PC-3 (cell line): ENCODE measurements around the gene MYL12B. TPM values are rescaled to one million over a fixed set of nuclear protein-coding genes. Genes with fewer than 3 reads are reported as not detected.

ENCODE experiments used
- ATAC-seq: fragments of 200-7000 bp; cut with Tn5 transposase; 2 replicates; pipeline ENCODE4 v1.9.1; 2020; ENCODE audit warnings: mild to moderate bottlenecking, moderate library complexity
- BruUV-seq: library from RNA; stranded (reverse); fragments of 400-500 nt; replicated peaks from 2 replicates; lab custom pipeline; 2021; lab: Mats Ljungman, UMichigan
- CTCF ChIA-PET: fragments of 300-600 bp; sonication (Branson Sonifier 250); formaldehyde crosslinking; loops from one replicate; lab custom pipeline; 2022; ENCODE audit warnings: antibody characterized with exemption; lab: Charles Lee
- POLR2A ChIA-PET: fragments of 300-600 bp; sonication (Branson Sonifier 250); formaldehyde crosslinking; loops from one replicate; lab custom pipeline; 2022; ENCODE audit warnings: antibody characterized with exemption; ENCODE audit not compliant: unreplicated experiment; lab: Charles Lee
- DNase-seq: peaks from one replicate; pipeline ENCODE4 v3.0.0-alpha.2; 2015
- H2AFZ ChIP-seq: fragments of 300-600 bp; sonication (generic); 2 replicates; pipeline ENCODE4 v1.6.0; 2016; ENCODE audit warnings: antibody characterized with exemption, low read length
- H3F3A ChIP-seq: fragments of 300-600 bp; sonication (generic); one replicate; pipeline ENCODE4 v1.6.0; 2017; ENCODE audit warnings: antibody characterized with exemption, low read length, control low read depth, mild to moderate bottlenecking; ENCODE audit not compliant: unreplicated experiment
- H3K27ac ChIP-seq: fragments of 300-600 bp; sonication (generic); 2 replicates; pipeline ENCODE4 v1.5.1; 2016; ENCODE audit warnings: mild to moderate bottlenecking, low read length
- H3K27me3 ChIP-seq: fragments of 300-600 bp; sonication (generic); 2 replicates; pipeline ENCODE4 v1.6.1; 2016; ENCODE audit warnings: low read length, mixed read lengths
- H3K36me3 ChIP-seq: fragments of 300-600 bp; sonication (generic); 2 replicates; pipeline ENCODE4 v1.6.1; 2016; ENCODE audit warnings: low read depth, mixed run types, low read length, mixed read lengths
- H3K4me1 ChIP-seq: fragments of 300-600 bp; sonication (generic); 2 replicates; pipeline ENCODE4 v1.5.1; 2016; ENCODE audit warnings: low read length; ENCODE audit not compliant: insufficient read depth
- H3K4me2 ChIP-seq: fragments of 300-600 bp; sonication (generic); 2 replicates; pipeline ENCODE4 v1.6.0; 2016; ENCODE audit warnings: low read length
- H3K4me3 ChIP-seq: fragments of 300-600 bp; sonication (generic); 2 replicates; pipeline ENCODE4 v1.5.1; 2016; ENCODE audit warnings: mild to moderate bottlenecking, low read length, mixed read lengths
- H3K79me2 ChIP-seq: fragments of 300-600 bp; sonication (generic); 2 replicates; pipeline ENCODE4 v1.6.1; 2017; ENCODE audit warnings: low read length, mixed read lengths
- H3K9ac ChIP-seq: fragments of 300-600 bp; sonication (generic); 2 replicates; pipeline ENCODE4 v1.6.0; 2016; ENCODE audit warnings: mild to moderate bottlenecking, low read length
- H3K9me2 ChIP-seq: fragments of 300-600 bp; sonication (generic); replicated peaks from 2 replicates; pipeline ENCODE4 v1.6.1; 2016; ENCODE audit warnings: mixed run types, low read length, mixed read lengths
- H3K9me3 ChIP-seq: fragments of 300-600 bp; sonication (generic); 2 replicates; pipeline ENCODE4 v1.6.1; 2016; ENCODE audit warnings: low read length, mixed read lengths
- H4K20me1 ChIP-seq: fragments of 300-600 bp; sonication (generic); 2 replicates; pipeline ENCODE4 v1.6.1; 2016; ENCODE audit warnings: low read length, mixed read lengths
- EZH2 ChIP-seq: fragments of 300-600 bp; sonication (generic); IDR thresholded peaks from one replicate; pipeline ENCODE4 v1.6.1; 2017; ENCODE audit warnings: antibody characterized with exemption, mild to moderate bottlenecking, low read length; ENCODE audit not compliant: unreplicated experiment
- EZH2phosphoT487 ChIP-seq: fragments of 300-600 bp; sonication (generic); IDR thresholded peaks from 2 replicates; pipeline ENCODE4 v1.6.1; 2018; ENCODE audit warnings: mild to moderate bottlenecking, antibody characterized with exemption, low read length, borderline replicate concordance
- intact Hi-C: fragments of 100-400 bp; cut with micrococcal nuclease; formaldehyde crosslinking; loops from 2 replicates; pipeline ENCODE4 v1.9.0; 2023
- total RNA-seq: library from RNA; depleted of rRNA; stranded (reverse); fragments of >200 nt; gene quantifications from 2 replicates; pipeline ENCODE4 v1.2.3, GENCODE V29; 2014
- TF ChIP-seq, protein P1 (sequence below): fragments of 300-600 bp; sonication (generic); conservative IDR thresholded peaks from 2 replicates; pipeline ENCODE4 v1.5.1; 2017; ENCODE audit warnings: antibody characterized with exemption, low read depth, mild to moderate bottlenecking, low read length

Gene MYL12B
- total RNA-seq, 1 experiment from 2014 or later, result 308 TPM

DNA sequence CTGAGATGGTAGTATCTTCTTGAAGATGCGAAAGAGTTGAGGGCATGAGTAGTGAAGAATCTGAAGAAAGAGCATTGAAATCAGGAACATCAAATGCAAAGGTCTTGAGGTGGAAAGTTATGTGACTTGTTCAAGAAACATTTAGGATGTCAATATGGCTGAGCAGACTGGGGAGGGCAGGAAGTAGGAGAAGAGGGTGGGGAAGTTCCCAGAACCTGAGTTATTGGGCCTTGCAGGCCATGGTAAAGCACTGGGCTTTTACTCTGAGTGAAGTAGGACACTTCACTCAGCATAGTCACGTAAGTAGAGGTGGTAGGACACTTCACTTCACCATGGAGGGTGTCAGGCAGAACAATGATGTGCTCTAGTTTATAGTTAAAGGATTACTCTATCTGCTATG, 26.1 kb upstream of the MYL12B start:
- intact Hi-C loops, result no loop called here
- Histone ChIP-seq H2AFZ (no peak overlapping the region), H3K27me3 (no peaks in the 10 kb centered on the region), H3K36me3 (no peaks in the 10 kb centered on the region), H3K4me2 (no peak overlapping the region), H4K20me1 (no peaks in the 10 kb centered on the region), H3K9ac (no peak overlapping the region), H3K4me1 (peaks cover 13% of the 10 kb centered on the region), H3K9me2 (no peaks in the 10 kb centered on the region), H3K4me3 (no peak overlapping the region), H3K79me2 (no peaks in the 10 kb centered on the region), H3K27ac (no peak overlapping the region), H3F3A (no peaks in the 10 kb centered on the region), H3K9me3 (no peaks in the 10 kb centered on the region)
- TF ChIP-seq, protein P1, sequence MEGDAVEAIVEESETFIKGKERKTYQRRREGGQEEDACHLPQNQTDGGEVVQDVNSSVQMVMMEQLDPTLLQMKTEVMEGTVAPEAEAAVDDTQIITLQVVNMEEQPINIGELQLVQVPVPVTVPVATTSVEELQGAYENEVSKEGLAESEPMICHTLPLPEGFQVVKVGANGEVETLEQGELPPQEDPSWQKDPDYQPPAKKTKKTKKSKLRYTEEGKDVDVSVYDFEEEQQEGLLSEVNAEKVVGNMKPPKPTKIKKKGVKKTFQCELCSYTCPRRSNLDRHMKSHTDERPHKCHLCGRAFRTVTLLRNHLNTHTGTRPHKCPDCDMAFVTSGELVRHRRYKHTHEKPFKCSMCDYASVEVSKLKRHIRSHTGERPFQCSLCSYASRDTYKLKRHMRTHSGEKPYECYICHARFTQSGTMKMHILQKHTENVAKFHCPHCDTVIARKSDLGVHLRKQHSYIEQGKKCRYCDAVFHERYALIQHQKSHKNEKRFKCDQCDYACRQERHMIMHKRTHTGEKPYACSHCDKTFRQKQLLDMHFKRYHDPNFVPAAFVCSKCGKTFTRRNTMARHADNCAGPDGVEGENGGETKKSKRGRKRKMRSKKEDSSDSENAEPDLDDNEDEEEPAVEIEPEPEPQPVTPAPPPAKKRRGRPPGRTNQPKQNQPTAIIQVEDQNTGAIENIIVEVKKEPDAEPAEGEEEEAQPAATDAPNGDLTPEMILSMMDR, result no peak
- TF ChIP-seq EZH2, result no peak
- TF ChIP-seq EZH2phosphoT487, result no peak
- ATAC-seq, result no peak
- BruUV-seq, result no TSS peak
- CTCF ChIA-PET, result no interaction called here
- POLR2A ChIA-PET, result no interaction called here
- DNase-seq, result no peak

DNA sequence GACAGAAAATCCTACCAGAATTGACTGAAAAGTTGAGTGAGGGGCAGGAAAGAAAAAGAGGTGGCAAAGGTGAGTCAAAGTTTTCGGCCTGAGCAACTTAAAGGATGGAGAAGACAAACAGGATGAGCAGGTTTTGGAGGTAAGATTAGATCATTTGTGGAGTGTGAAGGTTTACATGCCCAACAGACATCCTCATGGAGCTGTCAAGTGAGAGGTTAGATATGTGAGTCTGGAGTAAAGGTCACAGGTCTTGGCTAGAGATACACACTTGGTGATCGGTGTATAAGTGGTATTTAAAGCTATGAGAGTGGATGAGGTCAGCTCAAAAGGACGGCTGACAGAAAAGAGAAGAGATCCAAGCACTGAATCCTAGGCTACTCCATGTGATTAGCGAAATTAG, 25.5 kb upstream of the MYL12B start:
- TF ChIP-seq, protein P1, result no peak
- no peak for TF ChIP-seq EZH2phosphoT487
- no peak for TF ChIP-seq EZH2
- Histone ChIP-seq H3K4me1 (peaks cover 13% of the 10 kb centered on the region), H3F3A (no peaks in the 10 kb centered on the region), H3K79me2 (no peaks in the 10 kb centered on the region), H3K27me3 (no peaks in the 10 kb centered on the region), H3K4me2 (peak overlapping the region; percentile 11; the same call in 1 of the 2 replicates), H3K27ac (no peak overlapping the region), H3K9me3 (no peaks in the 10 kb centered on the region), H3K9me2 (no peaks in the 10 kb centered on the region), H3K9ac (no peak overlapping the region), H3K4me3 (no peak overlapping the region), H3K36me3 (no peaks in the 10 kb centered on the region), H2AFZ (no peak overlapping the region), H4K20me1 (no peaks in the 10 kb centered on the region)
- intact Hi-C loops, result no loop called here
- no TSS peak for BruUV-seq
- ATAC-seq (peak; percentile 46), DNase-seq (peak; percentile 74)
- ChIA-PET POLR2A (no interaction called here), CTCF (interaction anchor here (0.6 kb wide), 1 partner anchor 49 kb away, joined by 5 read pairs; no protein-coding TSS in a partner anchor)

DNA sequence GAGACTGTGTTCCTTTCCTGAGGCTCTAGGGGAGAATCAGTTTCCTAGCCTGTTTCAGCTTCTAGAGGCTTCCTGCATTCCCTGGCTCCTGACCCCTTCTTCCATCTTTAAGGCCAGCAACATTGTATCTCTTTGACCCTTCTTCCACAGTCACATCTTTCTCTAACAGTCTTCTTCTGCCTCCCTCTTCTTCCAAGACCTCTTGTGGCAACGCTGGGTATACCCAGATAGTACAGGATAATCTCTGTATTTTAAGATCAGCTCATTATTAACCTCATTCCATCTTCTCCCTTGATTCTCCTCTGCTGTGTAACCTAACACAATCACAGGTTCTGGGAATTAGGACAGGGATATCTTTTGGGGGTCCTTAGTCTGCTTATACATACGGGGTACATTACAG, 23.2 kb upstream of the MYL12B start:
- H3K79me2 ChIP-seq, result no peaks in the 10 kb centered on the region
- TF ChIP-seq, protein P1, result peak; percentile 51; the same call in 1 of the 2 replicates
- no peak for TF ChIP-seq EZH2
- no peaks in the 10 kb centered on the region for H3K36me3 ChIP-seq
- H3F3A ChIP-seq, result no peaks in the 10 kb centered on the region
- no peaks in the 10 kb centered on the region for H3K9me3 ChIP-seq
- peak; percentile 25 for DNase-seq
- H3K9ac ChIP-seq, result no peak overlapping the region
- no TSS peak for BruUV-seq
- no peak overlapping the region for H2AFZ ChIP-seq
- H3K4me1 ChIP-seq, result peaks cover 13% of the 10 kb centered on the region
- intact Hi-C loops, result loop anchor here (2.0 kb wide), 1 partner anchor 52 kb away; no protein-coding TSS in a partner anchor
- no peak overlapping the region for H3K4me2 ChIP-seq
- CTCF ChIA-PET, result interaction anchor here (0.5 to 1.8 kb wide), 5 partner anchors 49 to 306 kb away, joined by 3 to 8 read pairs (median 3); no protein-coding TSS in a partner anchor
- no peaks in the 10 kb centered on the region for H4K20me1 ChIP-seq
- POLR2A ChIA-PET, result no interaction called here
- H3K27ac ChIP-seq, result no peak overlapping the region
- H3K27me3 ChIP-seq, result no peaks in the 10 kb centered on the region
- H3K4me3 ChIP-seq, result no peak overlapping the region
- ATAC-seq, result peak; percentile 65
- H3K9me2 ChIP-seq, result no peaks in the 10 kb centered on the region
